OCI-LY3 (cell line): ENCODE data around the gene ALDH8A1.

Experiments
- H2AFZ ChIP-seq: fragments of 200-600, 300-600 bp; shearing (Covaris generic); 2 replicates; pipeline ENCODE4 v1.6.0; 2014; ENCODE audit warnings: antibody characterized with exemption, low read depth, low read length
- H3K27ac ChIP-seq: fragments of 200-600, 300-600 bp; sonication (generic); 2 replicates; pipeline ENCODE4 v1.5.1; 2014; ENCODE audit warnings: mild to moderate bottlenecking, low read length, moderate library complexity, mixed read lengths
- H3K27me3 ChIP-seq: fragments of 200-600, 300-600 bp; sonication (generic); 2 replicates; pipeline ENCODE4 v1.6.1; 2014; ENCODE audit warnings: low read depth, low read length, mixed read lengths
- H3K36me3 ChIP-seq: fragments of 200-600, 300-600 bp; sonication (generic); replicated peaks from 2 replicates; pipeline ENCODE3; 2014; ENCODE audit warnings: low read depth, low read length, mixed read lengths
- H3K4me1 ChIP-seq: fragments of 300-600, 200-600 bp; sonication (generic); 2 replicates; pipeline ENCODE4 v1.6.1; 2014; ENCODE audit warnings: low read length, mixed read lengths
- H3K4me2 ChIP-seq: fragments of 200-600, 300-600 bp; sonication (generic); 2 replicates; pipeline ENCODE4 v1.6.1; 2014; ENCODE audit warnings: low read length, mixed read lengths
- H3K4me3 ChIP-seq: fragments of 300-600, 200-600 bp; sonication (generic); 2 replicates; pipeline ENCODE4 v1.5.1; 2014; ENCODE audit warnings: antibody characterized with exemption, mild to moderate bottlenecking, low read length, moderate library complexity
- H3K79me2 ChIP-seq: fragments of 300-600, 200-600 bp; shearing (Covaris generic); 2 replicates; pipeline ENCODE4 v1.6.1; 2014; ENCODE audit warnings: mild to moderate bottlenecking, low read length, mixed read lengths
- H3K9ac ChIP-seq: fragments of 300-600, 200-600 bp; shearing (Covaris generic); 2 replicates; pipeline ENCODE4 v1.6.0; 2014; ENCODE audit warnings: mild to moderate bottlenecking, low read length, moderate library complexity
- H3K9me3 ChIP-seq: fragments of 200-600, 300-600 bp; shearing (Covaris generic); 2 replicates; pipeline ENCODE4 v1.6.1; 2014; ENCODE audit warnings: low read length, mixed read lengths; ENCODE audit not compliant: insufficient read depth
- H4K20me1 ChIP-seq: fragments of 200-600, 300-600 bp; sonication (generic); 2 replicates; pipeline ENCODE4 v1.6.1; 2016; ENCODE audit warnings: low read length, mixed read lengths; ENCODE audit not compliant: insufficient read depth
- CTCF ChIP-seq: fragments of 200-600, 300-600 bp; sonication (generic); IDR thresholded peaks from 2 replicates; pipeline ENCODE4 v1.5.1; 2014; ENCODE audit warnings: antibody characterized with exemption, low read length, low read depth
- EZH2phosphoT487 ChIP-seq: fragments of 200-600 bp; shearing (Covaris generic); IDR thresholded peaks from 2 replicates; pipeline ENCODE4 v1.6.1; 2018; ENCODE audit warnings: antibody characterized with exemption, mixed run types, low read depth

Gene ALDH8A1

DNA sequence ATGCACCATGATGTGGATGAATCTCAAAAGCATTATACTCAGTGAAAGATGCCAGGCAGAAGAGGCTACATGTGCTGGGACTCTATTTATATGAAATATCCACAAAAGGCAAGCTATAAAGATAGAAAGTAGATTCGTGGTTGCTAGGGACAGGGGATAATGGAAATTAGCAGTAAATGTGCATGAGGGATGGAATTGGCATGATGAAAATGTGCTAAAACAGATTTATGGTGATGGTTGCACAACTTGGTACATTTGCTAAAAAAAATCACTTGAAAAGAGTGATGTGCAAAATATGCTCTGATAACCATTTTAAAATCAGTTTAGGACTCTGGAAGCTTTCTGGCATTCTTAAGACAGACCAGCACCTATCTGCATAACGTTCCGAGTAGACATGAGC, 61.6 kb downstream of the ALDH8A1 start:
- TF ChIP-seq EZH2phosphoT487, result no peak
- no peak for TF ChIP-seq CTCF
- H3K4me2 ChIP-seq, result no peak overlapping the region
- no peak overlapping the region for H3K9ac ChIP-seq
- H3K4me1 ChIP-seq, result no peaks in the 10 kb centered on the region
- no peaks in the 10 kb centered on the region for H3K27me3 ChIP-seq
- no peak overlapping the region for H2AFZ ChIP-seq
- H3K4me3 ChIP-seq, result no peak overlapping the region
- H3K79me2 ChIP-seq, result no peaks in the 10 kb centered on the region
- H4K20me1 ChIP-seq, result no peaks in the 10 kb centered on the region
- H3K36me3 ChIP-seq, result no peaks in the 10 kb centered on the region
- H3K27ac ChIP-seq, result no peak overlapping the region
- H3K9me3 ChIP-seq, result no peaks in the 10 kb centered on the region

DNA sequence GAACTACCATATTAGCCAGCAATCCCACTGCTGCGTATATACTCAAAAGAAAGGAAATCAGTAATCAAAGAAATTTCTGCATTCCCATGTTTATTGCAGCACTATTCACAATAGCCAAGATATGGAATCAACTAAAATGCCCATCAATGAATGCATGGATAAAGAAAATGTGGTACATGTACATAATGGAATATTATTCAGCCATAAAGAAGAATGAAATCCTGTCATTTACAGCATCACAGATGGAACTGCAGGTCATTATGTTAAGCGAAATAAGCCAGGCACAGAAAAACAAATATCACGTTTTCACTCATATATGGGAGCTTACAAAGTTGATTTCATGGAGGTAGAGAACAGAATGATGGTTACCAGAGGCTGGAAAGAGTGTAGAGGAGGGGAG, 65.1 kb downstream of the ALDH8A1 start:
- Histone ChIP-seq H4K20me1 (no peaks in the 10 kb centered on the region), H3K4me3 (no peak overlapping the region), H3K4me1 (no peaks in the 10 kb centered on the region), H3K79me2 (no peaks in the 10 kb centered on the region), H3K9me3 (no peaks in the 10 kb centered on the region), H3K36me3 (no peaks in the 10 kb centered on the region), H3K27me3 (no peaks in the 10 kb centered on the region), H3K27ac (no peak overlapping the region), H3K4me2 (no peak overlapping the region), H3K9ac (no peak overlapping the region), H2AFZ (no peak overlapping the region)
- TF ChIP-seq CTCF, result no peak
- TF ChIP-seq EZH2phosphoT487, result no peak

DNA sequence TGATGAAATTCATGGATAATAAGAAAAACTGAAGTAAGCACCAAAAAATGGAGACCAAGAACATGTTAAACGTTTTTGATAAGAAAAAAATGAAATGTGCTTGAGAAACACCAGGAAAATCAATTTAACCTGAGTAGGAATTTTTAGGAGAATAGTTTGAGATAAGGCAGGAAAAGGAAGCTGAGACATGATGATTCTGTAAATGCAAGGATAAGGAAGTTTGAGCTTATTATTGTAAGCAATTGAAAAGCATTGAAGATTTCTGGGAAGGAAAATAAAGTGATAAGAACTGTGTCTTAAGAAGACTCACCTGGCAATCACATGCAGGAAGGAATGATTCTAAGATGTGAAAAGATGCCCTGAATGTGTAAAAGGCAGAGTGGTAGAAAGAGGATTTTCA, 66.6 kb downstream of the ALDH8A1 start:
- Histone ChIP-seq H2AFZ (no peak overlapping the region), H3K36me3 (no peaks in the 10 kb centered on the region), H3K4me3 (no peak overlapping the region), H3K9me3 (no peaks in the 10 kb centered on the region), H4K20me1 (no peaks in the 10 kb centered on the region), H3K4me1 (no peaks in the 10 kb centered on the region), H3K79me2 (no peaks in the 10 kb centered on the region), H3K4me2 (no peak overlapping the region), H3K27ac (no peak overlapping the region), H3K9ac (no peak overlapping the region), H3K27me3 (no peaks in the 10 kb centered on the region)
- TF ChIP-seq CTCF (no peak), EZH2phosphoT487 (no peak)

GRCh38 chr6:134882426-134883038, 67.4 kb downstream of the ALDH8A1 start:
- no peak overlapping the region for H2AFZ ChIP-seq
- no peak overlapping the region for H3K27ac ChIP-seq
- no peaks in the 10 kb centered on the region for H3K4me1 ChIP-seq
- H4K20me1 ChIP-seq, result no peaks in the 10 kb centered on the region
- H3K9me3 ChIP-seq, result no peaks in the 10 kb centered on the region
- no peak overlapping the region for H3K4me3 ChIP-seq
- H3K9ac ChIP-seq, result no peak overlapping the region
- H3K27me3 ChIP-seq, result no peaks in the 10 kb centered on the region
- H3K4me2 ChIP-seq, result no peak overlapping the region
- no peaks in the 10 kb centered on the region for H3K36me3 ChIP-seq
- H3K79me2 ChIP-seq, result no peaks in the 10 kb centered on the region
- no peak for TF ChIP-seq CTCF
- no peak for TF ChIP-seq EZH2phosphoT487
